Measurements from ENCODE around the gene BRINP1. TPM values are rescaled to one million over a fixed set of nuclear protein-coding genes. Genes with fewer than 3 reads are reported as not detected.

The BRINP1 gene
- total RNA-seq, 1 experiment from 2014 or later = 14.0 TPM

DNA sequence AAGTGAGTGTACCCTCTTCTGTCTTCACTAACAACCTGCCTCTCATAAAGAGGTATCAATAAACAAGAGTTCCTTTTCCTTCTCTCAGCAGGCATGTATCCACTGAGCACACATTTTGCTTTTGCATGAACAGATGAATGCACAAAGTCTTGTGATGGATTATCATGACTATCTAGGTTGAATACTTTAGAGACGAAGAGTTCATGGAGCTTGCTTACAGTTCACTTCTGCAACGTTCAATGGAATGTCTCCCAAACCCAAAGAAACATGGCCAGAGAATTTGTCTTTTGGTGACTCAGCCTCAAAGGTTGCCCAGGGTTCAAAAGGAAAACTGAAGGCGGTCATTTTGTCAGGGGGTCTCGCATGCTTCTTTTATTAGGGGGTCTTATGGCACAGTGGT lies 55.4 kb downstream of the BRINP1 start:
- H3K27ac Mint-ChIP-seq = no peak overlapping the region
- Histone ChIP-seq H3K4me2 (ENCODE audit: insufficient read depth, insufficient read length, low read length) (no peak overlapping the region), H3K27ac (ENCODE audit: insufficient read length, low read depth, low read length) (no peak overlapping the region), H3K18ac (ENCODE audit: insufficient read length, low read depth, low read length) (no peak overlapping the region), H3K79me1 (ENCODE audit: insufficient read depth, low read depth, low read length, poor library complexity, severe bottlenecking) (no peaks in the 10 kb centered on the region), H2AK5ac (ENCODE audit: insufficient read length, low read length) (no peak overlapping the region), H2BK20ac (ENCODE audit: low read depth, low read length, poor library complexity, severe bottlenecking) (no peak overlapping the region), H2BK15ac (ENCODE audit: low read depth, low read length) (no peak overlapping the region), H2BK5ac (ENCODE audit: insufficient read length, low read length) (no peak overlapping the region), H3K4me1 (ENCODE audit: insufficient read depth, low read length) (no peaks in the 10 kb centered on the region), H3K23ac (ENCODE audit: insufficient read length, low read depth, low read length) (no peak overlapping the region), H3K9ac (ENCODE audit: extremely low read depth, insufficient read length, low read length) (no peak overlapping the region), H3K79me2 (ENCODE audit: insufficient read depth, low read length) (0 out of 2 replicates have a peak, but pooled peaks cover 2% of the 10 kb centered on the region), H3K23me2 (ENCODE audit: insufficient read length, low read depth, low read length, poor library complexity, severe bottlenecking) (no peaks in the 10 kb centered on the region), H3K56ac (ENCODE audit: insufficient read length, low read depth, low read length) (no peak overlapping the region), H3K9me3 (ENCODE audit: control insufficient read depth, low read depth, low read length) (no peaks in the 10 kb centered on the region), H4K91ac (ENCODE audit: insufficient read length, low read depth, low read length) (no peak overlapping the region), H4K8ac (replicated peaks; ENCODE audit: insufficient read length, low read depth, low read length) (no peak overlapping the region), H2AFZ (ENCODE audit: low read length) (no peak overlapping the region), H3K14ac (ENCODE audit: insufficient read depth, low read length) (no peak overlapping the region), H3K4ac (ENCODE audit: low read depth, low read length) (no peak overlapping the region), H4K20me1 (ENCODE audit: control insufficient read depth, insufficient read depth, insufficient read length) (no peaks in the 10 kb centered on the region), H2BK12ac (ENCODE audit: insufficient read length, low read depth, low read length) (no peak overlapping the region), H2BK120ac (ENCODE audit: low read depth, low read length, poor library complexity, severe bottlenecking) (no peak overlapping the region), H4K5ac (ENCODE audit: insufficient read length, low read depth, low read length) (no peak overlapping the region), H3T11ph (ENCODE audit: low read length) (no peak overlapping the region), H3K27me3 (ENCODE audit: insufficient read depth, low read length) (no peaks in the 10 kb centered on the region)
- H3K9me3 Mint-ChIP-seq = no peaks in the 10 kb centered on the region
- DNase-seq = no peak
- peaks cover 0 to 5% of the 10 kb centered on the region in 2 experiments; a peak in 2 of 4 replicates for H3K4me1 Mint-ChIP-seq
- no peaks in the 10 kb centered on the region for H3K27me3 Mint-ChIP-seq (ENCODE audit: low read depth)
- no peak for TF ChIP-seq CTCF (conservative IDR thresholded peaks at IDR 0.05)
- no peak overlapping the region for H3K4me3 Mint-ChIP-seq
- no CpG with 5 or more reads among the region's 4 CpGs for WGBS (ENCODE audit: extremely low coverage, insufficient read length, low lambda C conversion rate)
- H3K36me3 Mint-ChIP-seq (ENCODE audit: insufficient read depth in 1 of 3, low read depth in 3 of 3) = peaks cover 4 to 10% (median 6%) of the 10 kb centered on the region in 3 experiments; a peak in 2 of 7 replicates

All from H9 (cell line).